Nephron (organoid): ENCODE measurements around the gene CTAGE1.
A peak's percentile ranks its signal among the peaks of the same experiment; 100 is the strongest.

Source experiments
- H3K27ac Mint-ChIP-seq, 3 experiments: 2 replicates each; pipeline ENCODE4 v1.8.0; 2020; ENCODE audit warnings: mixed read lengths in 3 of 3, mild to moderate bottlenecking in 2 of 3, moderate library complexity in 1 of 3
- H3K27me3 Mint-ChIP-seq: 2 replicates; pipeline ENCODE4 v1.8.0; 2021; ENCODE audit warnings: low read depth, mild to moderate bottlenecking, moderate library complexity, mixed read lengths
- H3K36me3 Mint-ChIP-seq: 2 replicates; pipeline ENCODE4 v1.8.0; 2020; ENCODE audit warnings: low read depth, mixed read lengths
- H3K4me1 Mint-ChIP-seq: 2 replicates; pipeline ENCODE4 v1.8.0; 2020; ENCODE audit warnings: mixed read lengths
- H3K4me3 Mint-ChIP-seq, 3 experiments: 2 replicates each; pipeline ENCODE4 v1.8.0; 2020; ENCODE audit warnings: mild to moderate bottlenecking in 3 of 3, mixed read lengths in 3 of 3, moderate library complexity in 2 of 3
- H3K9me3 Mint-ChIP-seq: 2 replicates; pipeline ENCODE4 v1.8.0; 2020; ENCODE audit warnings: mixed read lengths
- CTCF ChIP-seq, 3 experiments: fragments of 200-600 bp; sonication (generic); IDR thresholded peaks; one replicate each; pipeline ENCODE4 v1.5.0; 2021; ENCODE audit warnings: antibody characterized with exemption in 3 of 3; ENCODE audit not compliant: unreplicated experiment in 3 of 3

Gene CTAGE1

GRCh38 chr18:22429564-22429963 lies 11.8 kb upstream of the CTAGE1 start:
- Mint-ChIP-seq H3K9me3 (no peaks in the 10 kb centered on the region), H3K27me3 (peaks cover 4% of the 10 kb centered on the region), H3K27ac (peak overlapping the region in 1 of 3 experiments; percentile 58), H3K4me1 (peaks cover 36% of the 10 kb centered on the region), H3K4me3 (no peak overlapping the region), H3K36me3 (no peaks in the 10 kb centered on the region)
- TF ChIP-seq CTCF (IDR thresholded peaks at IDR 0.05; ENCODE audit: unreplicated experiment in 3 of 3) = no peak

DNA sequence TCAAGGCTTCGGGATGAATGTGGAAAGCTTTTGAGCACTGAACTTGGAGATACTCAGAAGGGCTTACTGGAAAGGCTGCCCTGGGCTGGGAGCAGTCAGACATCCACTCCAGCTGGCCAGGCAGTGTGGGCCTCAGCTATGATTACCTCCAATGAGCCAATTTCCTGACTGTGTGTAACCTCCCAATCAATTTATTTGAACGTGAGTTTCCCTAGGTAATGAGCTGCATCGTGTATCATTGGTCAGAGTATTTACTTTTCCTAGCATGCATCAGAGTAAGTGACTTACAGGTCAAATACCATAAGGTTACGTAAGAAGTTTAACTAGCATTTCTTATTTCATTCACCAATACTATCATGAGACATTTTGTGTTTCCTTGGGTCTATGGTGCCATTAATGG lies 11.0 kb upstream of the CTAGE1 start:
- Mint-ChIP-seq H3K4me3 (no peak overlapping the region), H3K9me3 (no peaks in the 10 kb centered on the region), H3K4me1 (peaks cover 27% of the 10 kb centered on the region), H3K27ac (peak overlapping the region in 1 of 3 experiments; percentile 17), H3K36me3 (no peaks in the 10 kb centered on the region), H3K27me3 (peaks cover 4% of the 10 kb centered on the region)
- TF ChIP-seq CTCF (IDR thresholded peaks at IDR 0.05; ENCODE audit: unreplicated experiment in 3 of 3) = no peak

DNA sequence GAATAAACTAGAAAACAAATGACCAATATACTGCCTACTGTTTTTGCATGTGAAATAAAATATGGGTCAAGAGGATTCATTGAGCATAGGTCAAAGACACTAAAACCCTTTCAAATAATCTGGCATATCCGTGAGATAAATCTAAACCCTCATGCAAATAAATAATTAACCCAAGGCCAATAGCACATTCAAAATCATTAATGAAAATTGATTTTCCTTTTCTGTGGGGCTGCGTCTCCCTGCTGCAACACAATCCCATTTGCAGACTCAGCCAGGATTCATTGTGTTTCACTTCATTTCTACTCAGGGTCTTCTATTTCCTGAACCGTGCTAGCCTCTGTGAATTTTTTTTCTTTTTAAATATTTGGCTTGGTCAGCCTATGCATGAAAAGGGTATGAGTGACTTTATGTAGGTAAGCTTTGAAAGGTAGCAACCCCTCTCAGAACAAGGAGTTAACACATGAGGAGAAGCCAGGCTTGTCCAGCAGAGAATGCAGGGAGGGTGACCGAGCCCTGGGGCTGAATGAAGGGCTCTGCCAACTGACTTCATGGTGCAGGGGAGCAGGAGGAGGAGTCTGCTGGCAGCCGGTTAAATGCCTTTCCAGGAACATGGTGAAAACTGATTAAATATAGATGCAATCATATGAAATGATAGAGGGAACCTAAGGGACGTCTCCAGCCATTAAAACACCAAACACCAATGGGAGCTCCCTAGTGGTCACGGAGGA lies 10.3 kb upstream of the CTAGE1 start:
- Mint-ChIP-seq H3K27me3 (peaks cover 4% of the 10 kb centered on the region), H3K4me3 (no peak overlapping the region), H3K9me3 (no peaks in the 10 kb centered on the region), H3K4me1 (peaks cover 22% of the 10 kb centered on the region), H3K36me3 (no peaks in the 10 kb centered on the region), H3K27ac (peak overlapping the region in 2 of 3 experiments; percentile 17 to 18)
- TF ChIP-seq CTCF (IDR thresholded peaks at IDR 0.05; ENCODE audit: unreplicated experiment in 3 of 3) = no peak

- Mint-ChIP-seq H3K36me3 (no peaks in the 10 kb centered on the region), H3K27me3 (no peaks in the 10 kb centered on the region), H3K27ac (no peak overlapping the region), H3K4me3 (no peak overlapping the region), H3K4me1 (peaks cover 9% of the 10 kb centered on the region), H3K9me3 (peaks cover 6% of the 10 kb centered on the region)
- no peak for TF ChIP-seq CTCF (IDR thresholded peaks at IDR 0.05; ENCODE audit: unreplicated experiment in 3 of 3)
These were observed 6.8 kb upstream of the CTAGE1 start for GRCh38 chr18:22424565-22424963.

- no peak for TF ChIP-seq CTCF (IDR thresholded peaks at IDR 0.05; ENCODE audit: unreplicated experiment in 3 of 3)
- Mint-ChIP-seq H3K4me3 (no peak overlapping the region), H3K27me3 (peaks cover under 1% of the 10 kb centered on the region), H3K36me3 (no peaks in the 10 kb centered on the region), H3K27ac (no peak overlapping the region), H3K9me3 (peaks cover 8% of the 10 kb centered on the region), H3K4me1 (peaks cover 7% of the 10 kb centered on the region)
These were observed 6.3 kb upstream of the CTAGE1 start for GRCh38 chr18:22423878-22424564.
